ENCODE results near the gene LILRB4.

LILRB4 gene

DNA sequence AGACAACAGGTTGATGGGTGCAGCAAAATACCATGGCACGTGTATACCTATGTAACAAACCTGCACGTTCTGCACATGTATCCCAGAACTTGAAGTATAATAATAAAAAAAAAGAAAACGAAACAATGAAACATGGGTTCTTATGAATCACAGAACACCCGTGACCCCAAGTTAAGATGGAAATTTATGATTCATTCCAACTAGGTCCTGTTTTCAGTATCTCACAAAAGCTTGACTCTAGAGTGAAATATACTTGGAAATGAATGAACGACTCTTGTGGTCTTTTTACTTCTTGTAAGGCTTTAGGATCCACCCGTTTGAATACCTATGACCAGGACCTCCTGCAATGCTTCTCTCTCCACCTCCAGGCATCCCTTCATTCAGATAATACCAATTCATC lies 3.5 kb upstream of the LILRB4 start:
- POLR2A ChIA-PET = no interaction called here
- TF ChIP-seq, protein P1, sequence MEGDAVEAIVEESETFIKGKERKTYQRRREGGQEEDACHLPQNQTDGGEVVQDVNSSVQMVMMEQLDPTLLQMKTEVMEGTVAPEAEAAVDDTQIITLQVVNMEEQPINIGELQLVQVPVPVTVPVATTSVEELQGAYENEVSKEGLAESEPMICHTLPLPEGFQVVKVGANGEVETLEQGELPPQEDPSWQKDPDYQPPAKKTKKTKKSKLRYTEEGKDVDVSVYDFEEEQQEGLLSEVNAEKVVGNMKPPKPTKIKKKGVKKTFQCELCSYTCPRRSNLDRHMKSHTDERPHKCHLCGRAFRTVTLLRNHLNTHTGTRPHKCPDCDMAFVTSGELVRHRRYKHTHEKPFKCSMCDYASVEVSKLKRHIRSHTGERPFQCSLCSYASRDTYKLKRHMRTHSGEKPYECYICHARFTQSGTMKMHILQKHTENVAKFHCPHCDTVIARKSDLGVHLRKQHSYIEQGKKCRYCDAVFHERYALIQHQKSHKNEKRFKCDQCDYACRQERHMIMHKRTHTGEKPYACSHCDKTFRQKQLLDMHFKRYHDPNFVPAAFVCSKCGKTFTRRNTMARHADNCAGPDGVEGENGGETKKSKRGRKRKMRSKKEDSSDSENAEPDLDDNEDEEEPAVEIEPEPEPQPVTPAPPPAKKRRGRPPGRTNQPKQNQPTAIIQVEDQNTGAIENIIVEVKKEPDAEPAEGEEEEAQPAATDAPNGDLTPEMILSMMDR (IDR thresholded peaks at IDR 0.05; ENCODE audit: insufficient read depth, low read length, missing control alignments) = no peak

DNA sequence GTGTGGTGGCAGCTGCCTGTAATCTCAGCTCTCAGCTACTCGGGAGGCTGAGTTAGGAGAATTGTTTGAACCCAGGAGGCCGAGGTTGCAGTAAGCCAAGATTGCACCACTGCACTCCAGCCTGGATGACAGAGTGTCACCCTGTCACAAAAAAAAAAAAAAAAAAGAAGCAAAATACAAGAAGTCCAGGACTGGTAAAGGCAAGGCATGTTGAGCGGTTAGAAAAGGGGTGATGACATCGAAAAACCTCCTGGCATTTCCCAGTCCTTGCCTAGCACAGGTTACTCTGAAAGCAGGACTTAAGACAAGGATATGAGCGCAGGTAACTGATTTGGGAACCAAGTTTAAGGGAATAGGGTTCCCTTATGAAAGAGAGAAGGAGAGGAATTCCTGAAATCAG lies 2.5 kb upstream of the LILRB4 start:
- CTCF ChIA-PET = no interaction called here
- TF ChIP-seq, protein P1 (IDR thresholded peaks at IDR 0.05; ENCODE audit: insufficient read depth, low read length, missing control alignments) = no peak
- POLR2A ChIA-PET = no interaction called here
- H3K4me3 ChIP-seq (ENCODE audit: low read depth, low read length) = no peak overlapping the region
- no peak for DNase-seq (ENCODE audit: low read depth, low spot score)

More for the DNA sequence above, 3.5 kb upstream of the LILRB4 start:
- DNase-seq (ENCODE audit: low read depth, low spot score) = no peak
- H3K4me3 ChIP-seq (ENCODE audit: low read depth, low read length) = no peak overlapping the region
- CTCF ChIA-PET = no interaction called here

DNA sequence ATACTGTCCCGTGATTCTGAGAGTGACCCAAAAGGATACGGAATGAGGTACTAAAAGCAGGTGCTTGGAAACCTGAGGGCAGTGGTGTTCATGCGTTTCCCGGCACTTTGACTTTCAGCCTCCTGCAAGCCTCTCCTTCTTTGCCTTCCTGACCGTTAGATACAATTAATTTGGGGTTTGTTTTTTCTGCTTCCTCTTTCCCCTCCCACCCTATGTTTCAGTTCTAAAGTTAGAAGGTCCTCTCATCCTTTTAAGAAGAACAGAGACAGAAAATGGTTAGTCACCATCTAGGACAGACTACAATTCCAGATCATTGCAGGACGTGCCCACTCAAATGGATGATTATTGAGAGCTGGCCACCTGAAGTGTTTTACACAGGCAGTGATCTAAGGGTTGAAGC lies 1.8 kb upstream of the LILRB4 start:
- DNase-seq (ENCODE audit: low read depth, low spot score) = no peak
- ChIA-PET POLR2A (no interaction called here), CTCF (interaction anchor here (1.2 kb wide), 1 partner anchor 13 kb away, joined by 3 read pairs; no protein-coding TSS in a partner anchor)
- TF ChIP-seq, protein P1 (IDR thresholded peaks at IDR 0.05; ENCODE audit: insufficient read depth, low read length, missing control alignments) = no peak
- H3K4me3 ChIP-seq (ENCODE audit: low read depth, low read length) = no peak overlapping the region

DNA sequence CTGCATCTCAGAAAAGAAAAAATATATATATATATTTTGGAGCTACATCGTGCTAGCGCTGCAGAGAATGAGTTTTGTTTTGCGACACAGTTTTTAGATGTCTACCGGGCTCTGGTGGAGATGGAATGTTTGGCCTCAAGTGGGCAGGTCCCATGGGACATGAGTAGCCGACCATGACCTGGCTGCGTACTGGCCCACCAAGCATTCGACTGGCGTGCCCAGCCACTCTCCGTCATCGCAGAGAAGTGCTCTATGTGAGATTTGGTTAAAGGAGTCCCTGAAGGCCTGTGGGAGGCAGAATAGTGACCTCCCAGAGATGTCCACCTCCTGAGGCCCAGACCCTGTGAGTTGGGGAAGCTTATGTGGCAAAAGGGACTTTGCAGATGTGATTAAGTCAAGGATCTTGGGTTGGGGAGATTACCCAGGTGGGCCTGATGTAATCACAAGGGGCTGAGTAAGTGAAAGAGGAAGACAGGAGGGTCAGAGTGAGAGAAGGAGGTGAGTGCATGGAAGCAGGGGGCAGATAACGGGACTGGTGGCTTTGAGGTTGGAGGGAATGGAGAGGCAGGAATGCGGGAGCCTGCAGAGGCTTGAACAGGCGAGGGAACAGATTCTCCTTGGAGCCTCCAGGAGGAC lies 821 bp upstream of the LILRB4 start:
- TF ChIP-seq, protein P1 (IDR thresholded peaks at IDR 0.05; ENCODE audit: insufficient read depth, low read length, missing control alignments) = no peak
- POLR2A ChIA-PET = no interaction called here
- no peak overlapping the region for H3K4me3 ChIP-seq (ENCODE audit: low read depth, low read length)
- DNase-seq (ENCODE audit: low read depth, low spot score) = no peak
- CTCF ChIA-PET = interaction anchor here (1.2 kb wide), 1 partner anchor 12 kb away, joined by 3 read pairs; no protein-coding TSS in a partner anchor

DNA sequence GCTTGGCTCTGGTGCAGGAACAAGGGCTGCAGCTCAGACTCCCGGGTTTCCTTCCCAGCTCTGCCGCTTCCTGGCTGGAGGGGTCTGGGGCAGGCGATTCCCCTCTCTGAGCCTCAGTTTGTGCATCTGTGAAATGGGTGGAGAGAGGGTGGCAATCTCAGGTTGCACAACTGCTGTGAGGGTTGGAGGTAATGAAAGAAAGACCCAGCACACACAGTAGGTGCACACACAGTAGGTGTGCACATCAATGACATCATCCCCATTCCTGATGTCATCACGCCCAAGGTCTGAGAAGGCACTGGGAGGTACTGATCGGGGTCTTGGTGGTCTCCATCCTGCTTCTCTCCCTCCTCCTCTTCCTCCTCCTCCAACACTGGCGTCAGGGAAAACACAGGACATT lies 2.7 kb downstream of the LILRB4 start:
- H3K4me3 ChIP-seq (ENCODE audit: low read depth, low read length) = no peak overlapping the region
- DNase-seq (ENCODE audit: low read depth, low spot score) = no peak
- ChIA-PET POLR2A (no interaction called here), CTCF (no interaction called here)
- TF ChIP-seq, protein P1 (IDR thresholded peaks at IDR 0.05; ENCODE audit: insufficient read depth, low read length, missing control alignments) = no peak

DNA sequence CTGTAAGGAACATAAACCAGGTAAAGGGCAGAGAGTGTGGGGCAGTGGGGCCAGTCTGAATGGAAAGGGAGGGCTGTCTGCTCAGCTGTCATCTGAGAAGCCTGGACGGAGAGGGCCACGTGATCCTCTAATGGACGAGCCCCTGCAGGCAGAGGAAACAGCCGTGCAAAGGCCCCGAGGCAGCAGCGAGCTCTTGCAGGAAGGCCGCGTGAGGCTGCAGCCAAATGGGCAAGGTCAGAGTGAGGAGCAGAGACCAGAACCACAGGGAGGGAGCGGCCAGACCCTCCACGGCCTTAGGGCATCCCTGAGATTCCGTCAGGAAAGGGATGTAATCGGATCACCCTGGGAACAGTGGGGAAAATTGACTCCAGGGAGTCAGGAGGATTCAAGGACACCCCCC lies 4.4 kb downstream of the LILRB4 start:
- DNase-seq (ENCODE audit: low read depth, low spot score) = no peak
- CTCF ChIA-PET = no interaction called here
- H3K4me3 ChIP-seq (ENCODE audit: low read depth, low read length) = no peak overlapping the region
- POLR2A ChIA-PET = no interaction called here
- TF ChIP-seq, protein P1 (IDR thresholded peaks at IDR 0.05; ENCODE audit: insufficient read depth, low read length, missing control alignments) = no peak

Data from AG04449 (cell line).